ENCODE measurements around the gene CIDEC.
"Not testable (repeated sequence)": the region's sequence is repeated elsewhere in the genome, so short reads cannot be mapped to it uniquely, and the experiment has no call there.

CIDEC gene

DNA sequence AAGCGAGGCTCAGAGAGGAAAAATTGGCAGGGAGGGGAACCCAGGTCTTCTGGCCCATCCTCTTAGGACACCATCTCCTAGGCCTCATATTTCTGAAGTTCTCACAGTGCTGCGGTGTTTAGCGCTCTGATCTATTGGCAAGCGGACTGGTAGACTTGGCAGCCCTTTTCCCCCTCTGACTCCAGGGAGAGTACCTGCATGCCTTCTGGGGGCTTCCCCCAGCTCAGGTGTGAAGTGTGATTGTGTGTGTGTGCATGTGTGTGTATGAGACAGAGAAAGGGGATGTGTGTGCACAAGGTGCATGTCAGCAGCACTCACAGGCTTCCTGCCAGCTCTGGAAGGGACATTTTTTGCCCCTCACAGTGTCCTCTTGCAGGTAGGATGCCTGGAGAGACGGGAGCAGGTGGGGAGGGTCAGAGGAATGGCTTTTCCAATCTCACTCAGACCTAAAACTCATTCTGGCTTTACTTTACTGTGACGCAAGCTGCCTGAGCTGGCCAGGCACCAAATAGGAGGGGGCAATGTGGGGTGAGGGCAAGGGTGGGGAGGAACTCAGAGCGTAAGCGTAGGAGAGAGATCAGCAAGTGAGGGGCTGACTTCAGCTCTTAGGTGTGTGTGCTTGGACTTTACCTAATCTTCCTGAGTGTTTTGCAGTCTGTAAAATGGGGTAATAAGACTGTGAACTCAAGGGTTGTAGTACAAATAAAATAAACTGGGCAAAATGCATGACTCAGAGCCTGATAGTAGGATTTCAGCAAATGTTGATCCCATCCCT is 18.6 kb upstream of the CIDEC start:
- Histone ChIP-seq H3K36me3 (replicated peaks) (peaks cover 1% of the 10 kb centered on the region), H3K4me3 (ENCODE audit: low read depth, low read length) (no peak overlapping the region), H3K27ac (no peak overlapping the region), H3K27me3 (replicated peaks) (no peaks in the 10 kb centered on the region)
- TF ChIP-seq, protein P1, sequence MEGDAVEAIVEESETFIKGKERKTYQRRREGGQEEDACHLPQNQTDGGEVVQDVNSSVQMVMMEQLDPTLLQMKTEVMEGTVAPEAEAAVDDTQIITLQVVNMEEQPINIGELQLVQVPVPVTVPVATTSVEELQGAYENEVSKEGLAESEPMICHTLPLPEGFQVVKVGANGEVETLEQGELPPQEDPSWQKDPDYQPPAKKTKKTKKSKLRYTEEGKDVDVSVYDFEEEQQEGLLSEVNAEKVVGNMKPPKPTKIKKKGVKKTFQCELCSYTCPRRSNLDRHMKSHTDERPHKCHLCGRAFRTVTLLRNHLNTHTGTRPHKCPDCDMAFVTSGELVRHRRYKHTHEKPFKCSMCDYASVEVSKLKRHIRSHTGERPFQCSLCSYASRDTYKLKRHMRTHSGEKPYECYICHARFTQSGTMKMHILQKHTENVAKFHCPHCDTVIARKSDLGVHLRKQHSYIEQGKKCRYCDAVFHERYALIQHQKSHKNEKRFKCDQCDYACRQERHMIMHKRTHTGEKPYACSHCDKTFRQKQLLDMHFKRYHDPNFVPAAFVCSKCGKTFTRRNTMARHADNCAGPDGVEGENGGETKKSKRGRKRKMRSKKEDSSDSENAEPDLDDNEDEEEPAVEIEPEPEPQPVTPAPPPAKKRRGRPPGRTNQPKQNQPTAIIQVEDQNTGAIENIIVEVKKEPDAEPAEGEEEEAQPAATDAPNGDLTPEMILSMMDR (IDR thresholded peaks at IDR 0.05; ENCODE audit: low read depth, low read length, missing control alignments): no peak
- no peak for DNase-seq
- in situ Hi-C loops (cut with HindIII; ENCODE audit: low pct_ligation_motif_present, low sequenced_read_pairs): no loop called here

DNA sequence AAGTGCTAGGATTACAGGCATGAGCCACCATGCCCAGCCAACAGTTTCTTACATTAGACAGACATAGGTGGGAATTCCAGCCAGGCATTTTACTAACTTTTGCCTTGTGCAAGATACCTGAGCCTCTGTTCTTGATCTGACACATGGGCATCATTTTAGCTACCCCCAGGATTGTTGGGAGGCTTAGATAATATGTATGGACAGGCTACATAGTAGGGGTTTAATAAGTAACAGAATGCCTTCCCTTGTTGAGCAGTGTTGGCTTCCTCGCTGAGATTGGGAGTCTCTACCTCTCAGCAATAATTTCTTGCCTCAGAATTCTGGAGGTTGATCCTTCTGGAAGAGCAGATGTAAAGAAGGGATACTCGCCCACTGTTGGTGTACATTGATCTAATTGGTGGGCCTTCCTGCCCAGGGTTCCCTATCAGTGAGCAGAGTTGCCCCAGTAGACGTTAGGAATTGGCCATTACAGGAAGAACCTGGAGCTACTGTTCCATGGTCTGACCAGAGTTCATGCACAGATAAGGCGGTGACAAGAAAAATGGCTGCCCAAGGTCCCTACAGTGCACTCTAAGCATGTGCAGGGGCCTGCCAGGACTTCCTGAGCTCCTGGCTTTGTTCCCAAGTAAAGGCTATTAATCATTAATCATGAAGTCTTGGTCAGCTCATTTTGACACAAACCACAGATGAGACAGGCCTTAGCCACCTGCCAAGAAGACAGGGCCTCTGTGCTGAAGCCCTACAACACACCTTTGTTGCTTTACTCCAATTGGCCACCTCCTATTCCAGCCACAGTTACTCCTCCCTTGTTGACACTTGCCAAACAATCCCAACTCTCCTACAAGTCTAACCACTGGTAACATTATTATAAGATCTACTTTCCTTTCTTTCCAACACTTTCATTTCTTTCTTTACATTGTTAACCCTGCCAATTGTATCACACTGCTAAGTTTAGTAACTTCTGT is 17.6 kb upstream of the CIDEC start:
- DNase-seq: no peak
- TF ChIP-seq, protein P1 (IDR thresholded peaks at IDR 0.05; ENCODE audit: low read depth, low read length, missing control alignments): no peak
- peak overlapping the region; percentile 50 for H3K27ac ChIP-seq
- in situ Hi-C loops (cut with HindIII; ENCODE audit: low pct_ligation_motif_present, low sequenced_read_pairs): no loop called here
- peaks cover 10% of the 10 kb centered on the region for H3K36me3 ChIP-seq (replicated peaks)
- no peaks in the 10 kb centered on the region for H3K27me3 ChIP-seq (replicated peaks)
- H3K4me3 ChIP-seq (ENCODE audit: low read depth, low read length): no peak overlapping the region

DNA sequence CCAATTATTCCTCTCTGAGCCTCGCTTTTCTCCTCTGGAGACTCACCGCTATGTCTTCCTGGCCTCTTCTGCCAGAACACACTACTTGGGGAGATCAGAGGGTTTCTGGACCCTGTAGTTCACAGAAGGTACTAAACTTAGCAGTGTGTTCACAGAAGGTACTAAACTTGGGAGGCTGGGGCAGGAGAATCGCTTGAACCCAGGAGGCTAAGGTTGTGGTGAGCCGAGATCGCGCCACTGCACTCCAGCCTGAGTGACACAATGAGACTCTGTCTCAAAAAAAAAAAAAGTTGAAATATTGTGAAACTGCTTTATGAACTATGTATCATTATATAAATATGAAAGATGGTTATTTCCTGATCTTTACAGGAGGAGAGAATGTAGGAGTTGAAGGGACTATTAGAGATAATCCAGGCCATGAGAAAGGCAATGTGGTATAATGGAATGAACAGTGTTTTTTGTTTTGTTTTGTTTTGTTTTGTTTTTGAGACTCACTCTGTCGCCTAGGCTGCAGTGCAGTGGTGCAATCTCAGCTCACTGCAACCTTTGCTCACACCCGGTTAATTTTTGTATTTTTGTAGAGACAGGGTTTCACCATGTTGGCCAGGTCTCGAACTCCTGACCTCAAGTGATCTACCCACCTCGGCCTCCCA is 16.8 kb upstream of the CIDEC start:
- in situ Hi-C loops (cut with HindIII; ENCODE audit: low pct_ligation_motif_present, low sequenced_read_pairs); H3K4me3 ChIP-seq (ENCODE audit: low read depth, low read length); H3K27me3 ChIP-seq (replicated peaks): not testable (repeated sequence)
- peaks cover 10% of the 10 kb centered on the region for H3K36me3 ChIP-seq (replicated peaks)
- peak overlapping the region; percentile 50 for H3K27ac ChIP-seq
- peak; percentile 49 for DNase-seq

DNA sequence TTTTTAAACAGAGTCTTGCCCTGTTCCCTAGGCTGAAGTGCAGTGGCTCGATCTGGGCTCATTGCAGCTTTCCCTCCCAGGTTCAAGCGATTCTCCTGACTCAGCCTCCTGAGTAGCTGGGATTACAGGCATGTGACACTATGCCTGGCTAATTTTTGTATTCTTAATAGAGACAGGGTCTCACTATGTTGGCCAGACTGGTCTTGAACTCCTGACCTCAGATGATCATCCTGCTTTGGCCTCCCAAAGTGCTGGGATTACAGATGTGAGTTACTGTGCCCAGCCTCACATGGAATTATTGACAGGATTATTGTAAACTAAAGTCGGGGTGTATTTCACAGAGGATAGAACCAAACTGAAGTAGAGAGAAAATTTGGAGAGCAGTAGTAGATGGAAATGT is 15.7 kb upstream of the CIDEC start:
- H3K4me3 ChIP-seq (ENCODE audit: low read depth, low read length); in situ Hi-C loops (cut with HindIII; ENCODE audit: low pct_ligation_motif_present, low sequenced_read_pairs); DNase-seq; H3K27ac ChIP-seq; H3K27me3 ChIP-seq (replicated peaks): not testable (repeated sequence)
- H3K36me3 ChIP-seq (replicated peaks): peaks cover 10% of the 10 kb centered on the region

DNA sequence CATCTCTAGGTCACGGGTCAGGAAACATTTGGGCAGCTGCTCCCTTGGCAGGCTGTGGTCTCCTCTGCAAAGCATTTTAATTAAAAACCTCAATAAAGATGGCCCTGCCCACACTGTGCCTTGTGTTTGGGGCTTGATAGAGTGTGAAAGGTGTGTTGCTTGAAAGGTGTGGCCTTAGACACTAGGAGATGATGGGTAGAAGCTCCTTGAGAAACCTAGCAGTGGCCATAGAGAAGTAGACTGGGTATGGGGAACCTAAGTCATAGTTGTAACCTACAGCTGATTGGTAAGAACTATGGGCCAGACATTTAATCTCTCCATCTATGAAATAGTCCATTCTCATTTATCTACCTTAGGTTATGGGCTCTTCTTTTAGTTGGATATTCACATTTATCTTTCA is 13.7 kb upstream of the CIDEC start:
- Histone ChIP-seq H3K4me3 (ENCODE audit: low read depth, low read length) (no peak overlapping the region), H3K27me3 (replicated peaks) (no peaks in the 10 kb centered on the region), H3K27ac (peak overlapping the region; percentile 8), H3K36me3 (replicated peaks) (peaks cover 13% of the 10 kb centered on the region)
- TF ChIP-seq, protein P1 (IDR thresholded peaks at IDR 0.05; ENCODE audit: low read depth, low read length, missing control alignments): no peak
- in situ Hi-C loops (cut with HindIII; ENCODE audit: low pct_ligation_motif_present, low sequenced_read_pairs): no loop called here
- no peak for DNase-seq

DNA sequence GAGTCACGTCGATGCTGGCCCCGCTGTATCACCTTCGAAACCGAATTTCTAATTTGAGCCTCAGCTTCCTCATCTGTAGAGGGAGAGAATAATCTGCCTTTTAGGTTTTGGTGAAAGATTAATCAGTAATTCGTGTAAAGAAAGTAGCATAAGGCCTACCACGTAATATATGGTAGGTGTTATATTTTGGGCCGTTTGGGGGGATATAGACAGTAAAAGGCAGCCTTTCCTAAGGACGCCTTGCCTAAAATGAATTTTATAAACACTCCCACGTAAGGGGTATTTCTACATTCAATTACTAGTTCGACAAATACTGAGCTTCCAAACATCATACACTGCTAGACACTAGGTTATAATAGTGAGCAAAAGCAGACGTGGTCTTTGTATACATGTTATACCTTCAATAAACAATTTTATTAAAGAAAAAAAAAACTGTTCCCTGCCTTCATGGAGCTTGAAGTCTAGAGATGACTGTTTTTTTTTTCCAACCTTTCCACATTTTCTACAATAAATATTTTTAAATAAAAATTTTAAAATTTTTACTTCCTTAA is 11.1 kb upstream of the CIDEC start:
- in situ Hi-C loops (cut with HindIII; ENCODE audit: low pct_ligation_motif_present, low sequenced_read_pairs): no loop called here
- peak overlapping the region; percentile 99 for H3K27ac ChIP-seq
- H3K36me3 ChIP-seq (replicated peaks): peaks cover 13% of the 10 kb centered on the region
- TF ChIP-seq, protein P1 (IDR thresholded peaks at IDR 0.05; ENCODE audit: low read depth, low read length, missing control alignments): no peak
- no peak for DNase-seq
- H3K4me3 ChIP-seq (ENCODE audit: low read depth, low read length): peak overlapping the region; percentile 97
- no peaks in the 10 kb centered on the region for H3K27me3 ChIP-seq (replicated peaks)
